ENCODE results near the gene RRAGD.
"Not testable (repeated sequence)": the region's sequence is repeated elsewhere in the genome, so short reads cannot be mapped to it uniquely, and the experiment has no call there.

Gene RRAGD

DNA sequence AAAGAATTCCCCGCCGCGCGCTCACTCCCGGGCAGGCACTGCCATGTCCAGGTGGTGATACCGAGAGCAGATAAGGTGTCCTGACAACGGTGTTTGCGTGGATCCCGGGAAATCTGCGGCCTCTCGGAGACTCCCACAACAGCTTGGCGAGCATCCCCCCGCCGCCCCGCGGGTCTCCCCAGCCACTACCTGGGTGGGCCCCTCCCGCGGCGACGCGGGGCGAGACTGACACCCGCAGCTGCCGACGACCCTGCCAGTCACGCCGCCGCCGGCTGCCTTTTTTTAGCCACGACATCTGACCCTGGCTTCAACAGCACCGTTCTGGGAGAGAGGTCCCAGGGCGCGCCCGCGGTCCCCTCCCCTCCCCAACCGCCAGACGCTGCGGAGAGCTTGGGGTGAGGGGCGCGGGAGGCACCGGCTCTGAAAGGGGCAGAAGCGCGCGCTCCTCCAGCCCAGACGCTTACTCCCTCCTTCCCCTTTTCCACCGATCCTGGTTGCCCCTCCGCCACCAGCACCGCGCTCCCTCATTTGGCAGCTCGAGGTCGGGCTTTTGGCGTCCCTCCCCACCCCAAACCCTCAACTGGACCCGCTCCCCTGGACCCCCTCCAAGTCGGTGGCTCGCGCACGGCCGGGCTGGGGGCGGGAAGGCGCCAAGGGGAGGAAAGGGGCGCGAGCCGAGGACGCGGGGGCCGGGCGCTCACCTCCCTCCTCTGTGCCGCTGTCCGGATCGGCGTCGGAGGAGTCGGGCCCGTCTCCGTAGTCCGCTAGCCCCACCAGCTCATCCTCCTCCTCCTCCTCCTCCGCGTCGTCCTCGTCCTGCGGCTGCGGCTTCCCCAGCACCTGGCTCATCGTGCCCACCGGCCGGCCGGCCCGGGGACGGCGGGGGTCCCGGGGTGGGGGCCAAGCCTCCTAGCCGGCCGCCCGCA, 665 bp downstream of the RRAGD start:
- DNase-seq = no peak

DNA sequence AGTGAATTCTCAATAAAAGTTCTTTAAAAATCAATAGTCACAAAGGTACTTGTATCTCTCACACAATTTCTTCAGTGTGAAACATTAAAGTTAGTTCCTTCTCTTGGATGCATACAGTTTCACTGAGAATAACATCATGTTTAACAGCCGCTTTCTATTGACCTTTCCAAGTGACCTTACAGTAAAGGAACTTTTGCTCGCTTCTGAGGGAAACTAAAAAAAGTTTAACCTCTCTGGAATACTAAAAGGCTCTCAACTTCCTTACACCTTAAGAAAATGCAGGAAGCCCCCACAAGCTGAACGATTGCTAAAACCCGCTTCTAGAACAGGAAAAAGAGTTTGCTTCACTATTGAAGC, 1.3 kb downstream of the RRAGD start:
- DNase-seq = no peak

DNA sequence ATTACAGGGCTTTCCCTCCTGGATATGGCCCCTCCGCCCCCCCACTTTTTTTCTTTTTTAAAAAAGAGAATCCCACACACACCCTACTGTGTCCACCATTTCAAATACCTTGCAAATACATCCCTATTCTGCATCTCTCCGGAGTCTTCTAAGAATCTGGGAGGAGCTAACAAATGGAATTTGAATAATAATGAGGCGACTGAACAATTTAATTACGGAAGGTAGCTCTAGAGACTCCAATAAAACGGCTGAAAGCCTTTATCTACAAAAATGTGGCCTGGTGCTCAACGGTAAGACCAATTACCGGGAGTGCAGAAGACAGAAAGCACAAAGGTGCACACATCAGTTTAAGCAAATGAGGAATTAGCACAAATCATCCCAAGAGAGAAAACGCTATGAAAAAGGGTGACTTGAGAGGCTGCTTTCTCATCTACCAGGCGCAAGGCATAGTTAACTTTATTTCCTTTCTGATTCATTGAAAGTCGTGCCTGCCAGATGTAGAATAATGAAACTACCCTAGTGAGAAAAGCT, 1.8 kb downstream of the RRAGD start:
- no peak for DNase-seq

DNA sequence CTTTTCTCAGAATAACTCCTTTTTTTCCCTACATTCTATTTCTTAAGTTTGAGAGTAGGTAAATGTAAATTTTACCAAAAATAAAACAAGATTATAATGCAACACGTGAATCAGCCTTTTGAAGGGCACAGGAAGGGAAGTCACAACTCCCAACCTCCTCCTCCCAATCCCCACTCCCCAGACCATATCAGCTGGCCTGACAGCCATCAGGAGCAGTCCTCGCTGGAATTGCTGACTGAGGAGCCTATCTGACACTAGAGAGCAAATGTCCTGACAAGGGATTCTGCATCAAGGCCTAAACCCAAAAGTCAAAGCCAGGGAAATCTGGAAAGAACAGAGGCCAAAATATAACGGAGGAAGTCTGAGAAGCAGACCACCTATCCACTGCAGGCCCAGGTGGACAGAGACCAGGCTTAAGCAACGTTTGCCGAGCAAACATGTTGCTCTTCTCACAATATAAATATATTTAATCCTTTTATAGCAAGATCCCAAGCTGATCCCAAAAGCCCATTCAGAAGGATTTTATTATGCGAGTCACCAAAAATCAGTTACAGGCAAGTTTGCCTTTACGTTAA, 2.5 kb downstream of the RRAGD start:
- no peak for DNase-seq

DNA sequence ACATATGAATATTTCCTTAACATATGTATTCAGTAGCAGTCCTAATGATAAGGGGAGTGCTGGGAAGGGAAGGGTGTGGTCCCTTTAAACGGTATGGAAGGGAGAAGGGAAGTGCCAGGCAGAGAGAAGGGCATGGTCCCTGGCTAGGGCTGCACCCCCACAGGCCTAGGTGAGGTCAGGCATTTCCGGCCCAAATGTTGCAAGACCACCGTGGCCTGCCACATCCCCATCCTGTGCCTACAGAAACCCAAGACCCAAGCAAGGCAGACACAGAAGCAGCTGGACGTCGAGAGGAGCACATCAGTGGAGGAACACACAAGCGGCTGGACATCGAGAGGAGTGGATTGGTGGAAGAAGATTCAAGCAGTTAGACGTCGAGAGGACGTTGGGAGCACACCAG, 5.9 kb downstream of the RRAGD start:
- DNase-seq = no peak

DNA sequence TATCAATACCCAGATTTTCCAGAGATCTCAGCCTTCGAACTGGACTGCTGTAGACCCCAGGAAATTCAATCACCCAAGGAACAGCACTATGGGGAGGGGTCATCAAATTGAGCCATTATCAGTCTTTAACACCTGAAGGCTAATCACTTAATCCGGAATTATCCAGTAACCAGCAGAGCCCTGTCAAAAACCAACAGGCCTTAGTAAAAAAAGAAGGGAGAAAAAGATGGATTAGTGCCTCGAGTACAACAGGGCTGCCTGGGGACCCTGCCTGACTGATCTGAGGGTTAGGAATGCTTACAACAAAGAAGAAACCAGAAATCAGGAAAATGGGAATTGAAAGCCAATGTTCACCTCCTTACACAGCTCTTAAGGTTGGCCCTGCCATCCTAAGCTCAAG, 7.6 kb downstream of the RRAGD start:
- no peak for DNase-seq

DNA sequence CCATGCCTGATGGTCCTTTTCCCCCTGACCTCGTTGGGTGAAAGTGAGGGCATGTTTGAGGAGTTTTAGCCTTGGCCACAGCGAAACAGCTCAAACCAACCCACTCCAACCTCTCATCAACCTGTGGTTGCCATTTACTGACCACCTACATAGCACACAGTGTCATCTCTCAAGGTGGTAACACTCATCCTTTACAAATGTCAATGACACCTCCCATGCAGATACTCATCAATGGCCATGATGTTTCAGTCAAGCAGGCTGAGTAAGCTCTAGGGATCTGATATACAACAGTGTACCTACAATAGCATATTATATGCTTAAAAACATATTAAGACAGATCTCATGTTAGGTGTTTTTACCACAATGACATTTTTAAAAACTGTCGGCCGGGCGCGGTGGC, 9.3 kb downstream of the RRAGD start:
- no peak for DNase-seq

DNA sequence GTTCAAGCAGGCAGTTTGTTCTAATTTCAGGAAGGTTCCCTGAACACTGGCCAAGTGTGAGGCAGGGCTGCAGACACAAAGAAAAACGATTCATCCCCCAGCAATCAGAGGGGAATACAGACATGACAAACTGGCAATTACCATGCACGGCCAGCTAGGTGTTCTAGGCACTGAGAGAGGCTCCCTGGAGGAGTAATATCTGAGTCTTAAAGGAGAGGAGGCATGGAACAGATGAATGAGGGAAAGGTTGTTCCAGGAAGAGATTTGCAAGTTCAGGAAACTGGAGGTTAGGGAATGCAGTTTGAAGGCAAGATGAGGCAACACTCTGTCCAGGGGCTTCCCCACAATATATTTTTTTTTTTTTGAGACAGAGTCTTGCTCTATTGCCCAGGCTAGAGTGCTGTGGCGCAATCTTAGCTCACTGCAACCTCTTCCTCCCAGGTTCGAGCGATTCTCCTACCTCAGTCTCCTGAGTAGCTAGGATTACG, 11.1 kb downstream of the RRAGD start:
- no peak for DNase-seq

DNA sequence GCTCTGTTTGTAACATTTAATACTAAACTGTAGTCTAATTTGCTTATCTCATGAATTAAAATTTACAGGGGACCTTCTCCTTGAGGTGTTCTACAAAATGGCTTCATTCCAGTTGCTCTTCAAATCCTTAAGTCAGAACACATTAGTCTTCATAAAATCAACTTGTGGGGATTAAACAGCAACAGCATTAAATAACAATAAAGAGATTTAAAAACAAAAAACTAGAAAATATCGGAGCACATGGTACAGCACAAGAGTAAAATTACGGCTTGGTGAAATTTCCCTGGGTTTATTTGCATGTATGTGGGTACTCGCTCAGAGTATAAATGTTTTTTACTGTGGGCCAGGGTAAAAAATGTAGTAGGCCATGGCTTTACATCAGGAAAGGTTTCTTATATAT, 12.0 kb downstream of the RRAGD start:
- DNase-seq = no peak

DNA sequence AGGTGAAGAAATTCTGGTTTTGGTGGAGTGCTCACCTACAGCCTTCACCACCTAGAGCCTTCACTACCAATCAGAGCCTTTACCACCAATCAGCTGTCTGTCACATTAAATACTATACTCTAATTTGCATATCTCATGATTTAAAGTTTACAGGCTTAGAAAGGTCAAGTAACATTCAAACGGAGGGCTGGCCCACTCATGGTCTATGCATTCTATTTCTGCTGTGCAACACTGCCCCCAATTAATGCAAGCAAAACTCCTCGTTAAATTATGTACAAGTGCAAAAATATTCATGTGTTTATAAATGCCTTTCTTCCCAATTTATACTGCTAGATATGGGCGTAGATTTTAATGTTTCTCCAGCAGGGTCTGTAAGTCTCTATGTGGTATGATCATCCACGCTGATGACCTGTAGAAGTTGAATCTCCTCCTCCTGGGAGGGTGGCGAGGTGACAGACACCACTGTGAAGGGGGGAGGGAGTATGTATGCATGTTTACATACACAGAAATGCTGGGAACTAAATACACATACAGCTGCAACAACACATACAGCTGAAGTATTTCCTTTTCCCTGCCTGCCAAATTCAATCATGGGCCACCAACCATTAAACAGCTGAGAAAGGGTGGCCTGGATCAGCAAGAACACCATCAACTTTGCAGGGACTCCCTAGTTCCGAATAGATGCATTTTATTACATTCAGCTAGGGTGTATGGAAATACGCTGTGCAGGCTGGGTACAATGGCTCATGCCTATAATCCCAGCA, 13.1 kb downstream of the RRAGD start:
- DNase-seq = no peak

DNA sequence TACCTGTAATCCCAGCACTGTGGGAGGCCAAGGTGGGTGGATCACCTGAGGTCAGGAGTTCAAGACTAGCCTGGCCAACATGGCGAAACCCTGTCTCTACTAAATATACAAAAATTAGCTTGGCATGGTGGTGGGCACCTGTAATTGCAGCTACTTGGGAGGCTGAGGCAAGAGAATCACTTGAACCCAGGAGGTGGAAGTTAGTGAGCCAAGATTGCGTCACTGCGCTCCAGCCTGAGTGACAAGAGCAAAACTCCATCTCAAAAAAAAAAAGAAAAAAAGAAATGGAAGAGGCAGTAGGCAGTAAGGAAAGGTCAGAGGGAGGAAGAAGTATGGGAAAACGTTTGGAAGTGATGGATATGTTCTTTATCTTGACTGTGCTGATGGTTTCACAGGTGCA, 14.2 kb downstream of the RRAGD start:
- DNase-seq = not testable (repeated sequence)

DNA sequence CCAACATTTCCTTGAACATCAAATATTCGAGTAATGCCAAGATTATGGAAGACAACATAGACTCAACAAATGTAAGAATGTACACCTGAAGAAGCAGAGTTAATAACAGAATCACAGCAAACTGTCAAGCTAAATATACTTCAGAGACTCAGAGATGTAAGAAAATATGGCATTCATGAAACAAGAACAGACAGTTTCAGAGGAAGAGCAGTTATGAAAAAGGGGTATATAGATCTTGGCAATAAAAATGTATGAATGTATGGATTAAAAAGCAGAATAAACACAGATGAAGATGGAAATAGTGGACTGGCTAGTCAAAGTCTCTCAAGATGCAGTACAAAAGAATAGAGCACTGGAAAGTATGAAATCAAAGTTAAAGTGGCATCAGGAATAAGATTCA, 18.4 kb downstream of the RRAGD start:
- no peak for DNase-seq

DNA sequence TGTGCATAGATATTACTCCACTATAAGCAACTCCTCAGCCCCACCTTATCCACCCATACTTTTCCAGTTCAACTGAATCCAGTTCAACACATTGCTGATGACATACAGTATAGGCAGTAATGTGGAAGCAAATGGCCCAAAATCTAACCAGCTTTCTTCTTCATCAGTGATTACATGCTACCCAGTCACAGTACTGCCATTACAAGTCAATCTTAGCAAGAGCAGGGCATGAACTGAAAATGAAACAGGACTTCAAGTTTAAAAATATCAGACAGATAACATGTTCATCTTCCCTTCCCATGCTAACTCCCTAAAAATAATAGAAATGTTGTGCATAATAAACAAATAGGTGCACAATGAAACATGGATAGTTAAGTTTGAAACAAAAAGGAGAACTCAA, 19.2 kb downstream of the RRAGD start:
- DNase-seq = no peak

DNA sequence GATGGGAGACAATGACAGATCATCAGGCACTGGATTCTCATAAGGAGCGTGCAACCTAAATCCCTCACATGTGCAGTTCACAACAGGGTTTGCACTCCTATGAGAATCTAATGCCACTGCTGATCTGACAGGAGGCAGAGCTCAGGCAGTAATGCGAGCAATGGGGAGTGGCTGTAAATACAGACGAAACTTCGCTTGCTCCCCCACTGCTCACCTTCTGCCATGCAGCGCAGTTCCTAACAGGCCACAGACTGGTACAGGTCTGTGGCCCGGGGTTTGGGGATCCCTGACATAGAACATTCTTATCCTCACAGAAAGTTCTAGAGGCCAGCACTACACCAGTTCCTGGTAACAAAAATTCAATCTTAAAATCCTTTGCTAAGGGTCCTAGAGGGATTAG, 23.2 kb downstream of the RRAGD start:
- no peak for DNase-seq

DNA sequence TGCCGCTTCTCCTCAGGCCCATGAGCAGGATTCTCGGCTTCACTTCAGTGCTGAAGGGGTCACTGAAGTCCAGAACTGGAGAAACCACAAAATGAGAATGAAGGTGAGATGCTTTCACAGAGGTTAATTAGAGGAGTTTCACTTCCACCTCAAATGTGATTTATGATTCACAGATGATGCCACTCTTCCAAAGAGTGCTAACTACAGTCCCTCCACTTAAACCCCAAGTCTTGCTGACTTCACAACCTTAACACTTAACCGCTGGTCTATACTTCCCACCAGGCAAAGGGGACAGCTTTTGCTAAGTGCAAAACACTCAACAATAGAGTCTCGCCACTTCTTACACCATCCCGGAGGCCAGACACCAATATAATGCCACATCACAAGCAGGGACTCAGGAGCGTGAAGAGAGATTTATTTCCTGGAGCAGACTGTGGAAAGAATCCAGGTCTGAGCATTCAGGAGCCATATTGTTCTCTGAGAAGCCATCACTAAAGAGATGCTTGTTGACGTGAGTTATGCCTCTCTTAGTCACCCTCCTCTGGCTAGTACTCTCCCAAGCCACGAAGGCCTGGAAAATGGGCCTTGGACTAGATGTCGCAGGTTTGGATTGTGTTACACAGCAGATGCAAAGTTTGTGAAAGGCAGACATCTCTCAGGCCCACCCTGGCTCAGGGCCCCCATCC, 24.4 kb downstream of the RRAGD start:
- DNase-seq = no peak

DNA sequence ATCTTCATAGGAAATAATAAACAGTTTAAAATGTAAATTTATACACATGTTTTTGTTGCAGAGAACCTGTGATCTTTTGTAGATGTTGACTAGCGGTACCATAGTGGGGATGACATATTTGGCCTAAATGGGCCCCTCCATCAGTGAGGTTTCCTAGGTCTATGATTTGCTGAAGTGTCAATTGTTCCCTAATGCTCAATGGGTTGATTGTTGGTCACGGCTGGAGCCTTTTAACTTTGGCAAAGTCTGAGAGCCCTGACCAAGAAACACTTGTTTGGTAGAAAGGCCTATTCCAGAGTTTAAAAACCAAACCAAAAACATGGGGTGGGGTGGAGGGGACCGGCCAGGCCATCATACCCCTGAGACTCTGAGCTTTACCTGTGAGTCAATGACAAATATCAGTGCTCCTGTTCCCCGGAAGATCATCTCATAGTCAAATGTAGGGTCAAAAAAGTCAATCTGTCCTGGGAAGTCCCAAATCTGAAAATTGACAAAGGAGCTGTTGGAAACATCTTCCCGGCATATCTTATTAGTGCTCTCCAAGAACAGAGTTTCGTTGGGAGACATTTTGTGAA, 25.1 kb downstream of the RRAGD start:
- DNase-seq = no peak

DNA sequence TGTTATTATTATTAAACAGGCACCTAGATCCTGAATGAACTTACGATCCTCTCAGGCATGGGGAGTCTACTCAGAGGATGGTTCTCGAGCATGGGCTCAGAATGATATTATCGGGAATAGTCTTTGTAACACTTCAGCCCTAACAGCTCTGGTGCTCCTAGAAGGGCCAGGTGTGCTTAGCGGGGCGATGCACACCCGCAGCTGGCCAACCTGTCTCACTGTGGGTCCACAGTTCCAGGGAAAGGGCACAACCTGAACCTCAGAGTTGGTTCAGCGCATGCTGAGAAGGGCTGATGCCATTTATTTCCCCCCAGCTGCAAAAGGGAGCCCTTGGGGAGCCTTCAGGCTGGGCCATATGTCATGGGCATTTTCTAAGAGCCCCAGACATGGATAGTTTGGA, 26.2 kb downstream of the RRAGD start:
- peak; percentile 10 for DNase-seq

DNA sequence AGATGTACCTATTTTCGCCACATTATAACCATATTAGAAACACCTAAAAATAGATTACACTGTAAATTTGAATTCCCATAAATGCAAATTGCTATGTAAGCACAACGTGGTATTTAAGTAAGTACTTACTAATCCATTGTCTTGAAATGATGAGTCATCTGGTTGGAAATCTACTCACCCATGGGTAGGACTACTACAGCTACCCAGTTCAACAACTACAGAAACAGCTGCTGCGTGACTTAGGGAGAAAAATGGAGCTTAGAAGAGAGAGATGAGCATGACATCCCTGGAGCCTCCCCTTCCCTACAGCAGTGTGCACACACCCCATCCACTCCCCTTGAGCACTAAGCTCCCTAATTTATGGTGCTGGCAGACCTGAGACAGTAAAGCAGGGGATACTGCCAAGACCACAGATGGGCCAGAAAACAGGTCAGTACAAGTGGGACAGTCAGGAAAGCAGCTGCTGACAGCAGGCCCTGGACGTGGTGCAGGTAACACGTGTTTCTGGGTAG, 26.9 kb downstream of the RRAGD start:
- peak; percentile 97 for DNase-seq

DNA sequence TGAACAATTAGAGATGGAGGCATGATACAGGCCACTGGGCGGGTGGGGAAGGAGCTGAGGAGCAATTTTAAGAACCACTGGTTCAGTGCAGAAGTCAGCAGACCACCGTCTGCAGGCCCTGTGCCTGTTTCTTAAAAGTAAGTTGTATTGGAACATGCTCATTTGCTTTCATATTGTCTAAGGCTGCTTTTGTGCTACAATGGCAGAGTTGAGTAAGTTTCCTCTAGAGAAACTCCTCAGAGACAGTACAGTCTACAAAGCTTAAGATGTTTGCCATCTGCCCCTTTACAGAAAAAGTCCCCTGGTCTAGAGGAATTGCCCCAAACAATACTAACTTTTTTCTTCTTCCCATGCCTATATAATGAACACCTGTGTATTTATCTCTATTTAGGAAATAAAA, 31.0 kb downstream of the RRAGD start:
- no peak for DNase-seq

DNA sequence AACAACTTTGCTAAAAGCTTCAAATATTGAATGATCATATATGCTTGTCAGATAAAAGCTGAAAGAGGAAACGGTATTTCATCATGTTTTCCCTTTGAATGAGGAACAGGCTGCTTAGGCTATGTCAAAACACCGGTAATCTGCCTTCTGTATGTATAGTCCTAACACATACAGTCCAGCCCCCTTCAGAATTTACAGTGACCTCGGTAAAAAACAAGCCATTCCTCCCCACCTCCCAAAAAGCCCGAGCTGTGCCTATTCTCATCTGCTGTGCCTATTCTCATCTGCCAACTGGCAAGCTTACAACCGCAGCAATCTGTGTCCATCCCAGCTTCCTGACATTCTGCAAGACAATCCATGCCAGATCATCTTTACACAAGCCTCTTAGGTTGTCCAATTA, 32.8 kb downstream of the RRAGD start:
- no peak for DNase-seq

DNA sequence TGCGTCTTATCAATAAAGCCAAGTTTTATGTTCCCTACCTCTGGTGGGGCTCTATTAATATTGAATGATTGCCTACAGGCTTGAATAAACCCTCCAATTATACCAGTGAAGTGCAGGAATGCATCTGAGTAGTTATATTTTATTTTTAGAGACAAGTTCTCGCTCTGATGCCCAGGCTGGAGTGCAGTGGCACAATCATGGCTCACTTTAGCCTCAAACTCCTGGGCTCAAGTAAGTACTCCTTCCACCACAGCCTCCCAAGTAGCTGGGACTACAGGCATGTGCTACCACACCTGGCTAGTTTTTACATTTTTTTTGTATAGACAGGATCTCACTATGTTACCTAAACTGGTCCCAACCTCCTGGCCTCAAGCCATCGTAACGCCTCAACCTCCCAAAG, 33.4 kb downstream of the RRAGD start:
- no peak for DNase-seq

Measured in DMS 273 treated with DMSO at 0.1 percent for 48 hours (cell line).